ENCODE data around the gene FCHO1. TPM values are rescaled to one million over a fixed set of nuclear protein-coding genes. Genes with fewer than 3 reads are reported as not detected.

Gene FCHO1
- total RNA-seq, 1 experiment from 2014 or later = 0.39 TPM

DNA sequence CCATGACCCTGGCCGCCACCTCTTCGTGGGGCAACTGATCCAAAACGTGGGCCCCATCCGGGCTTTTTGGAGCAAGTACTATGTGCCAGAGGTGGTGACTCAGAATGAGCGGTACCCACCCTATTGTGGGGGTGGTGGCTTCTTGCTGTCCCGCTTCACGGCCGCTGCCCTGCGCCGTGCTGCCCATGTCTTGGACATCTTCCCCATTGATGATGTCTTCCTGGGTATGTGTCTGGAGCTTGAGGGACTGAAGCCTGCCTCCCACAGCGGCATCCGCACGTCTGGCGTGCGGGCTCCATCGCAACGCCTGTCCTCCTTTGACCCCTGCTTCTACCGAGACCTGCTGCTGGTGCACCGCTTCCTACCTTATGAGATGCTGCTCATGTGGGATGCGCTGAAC, 60.4 kb downstream of the FCHO1 start:
- intact Hi-C loops (cut with micrococcal nuclease; ENCODE audit: unreplicated experiment) = no loop called here
- Mint-ChIP-seq H3K27ac (ENCODE audit: unreplicated experiment) (no peak overlapping the region), H3K4me3 (ENCODE audit: unreplicated experiment) (no peak overlapping the region), H3K36me3 (ENCODE audit: insufficient read depth, unreplicated experiment) (peaks cover 5% of the 10 kb centered on the region), H3K27me3 (ENCODE audit: insufficient read depth, unreplicated experiment) (peaks cover 2% of the 10 kb centered on the region), H3K9me3 (ENCODE audit: unreplicated experiment) (no peaks in the 10 kb centered on the region), H3K4me1 (ENCODE audit: low read depth, unreplicated experiment) (no peaks in the 10 kb centered on the region)
- Histone ChIP-seq H3K9me3 (no peaks in the 10 kb centered on the region), H3K27me3 (replicated peaks; ENCODE audit: control insufficient read depth, insufficient read depth, low read length) (no peaks in the 10 kb centered on the region), H3K4me1 (no peaks in the 10 kb centered on the region), H3K4me3 (ENCODE audit: low read depth, low read length) (no peak overlapping the region), H3K36me3 (ENCODE audit: control insufficient read depth, insufficient read depth, low read length) (no peaks in the 10 kb centered on the region)
- no peak for DNase-seq
- TF ChIP-seq, protein P1, sequence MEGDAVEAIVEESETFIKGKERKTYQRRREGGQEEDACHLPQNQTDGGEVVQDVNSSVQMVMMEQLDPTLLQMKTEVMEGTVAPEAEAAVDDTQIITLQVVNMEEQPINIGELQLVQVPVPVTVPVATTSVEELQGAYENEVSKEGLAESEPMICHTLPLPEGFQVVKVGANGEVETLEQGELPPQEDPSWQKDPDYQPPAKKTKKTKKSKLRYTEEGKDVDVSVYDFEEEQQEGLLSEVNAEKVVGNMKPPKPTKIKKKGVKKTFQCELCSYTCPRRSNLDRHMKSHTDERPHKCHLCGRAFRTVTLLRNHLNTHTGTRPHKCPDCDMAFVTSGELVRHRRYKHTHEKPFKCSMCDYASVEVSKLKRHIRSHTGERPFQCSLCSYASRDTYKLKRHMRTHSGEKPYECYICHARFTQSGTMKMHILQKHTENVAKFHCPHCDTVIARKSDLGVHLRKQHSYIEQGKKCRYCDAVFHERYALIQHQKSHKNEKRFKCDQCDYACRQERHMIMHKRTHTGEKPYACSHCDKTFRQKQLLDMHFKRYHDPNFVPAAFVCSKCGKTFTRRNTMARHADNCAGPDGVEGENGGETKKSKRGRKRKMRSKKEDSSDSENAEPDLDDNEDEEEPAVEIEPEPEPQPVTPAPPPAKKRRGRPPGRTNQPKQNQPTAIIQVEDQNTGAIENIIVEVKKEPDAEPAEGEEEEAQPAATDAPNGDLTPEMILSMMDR (IDR thresholded peaks at IDR 0.05; ENCODE audit: insufficient read depth in 1 of 2, low read depth in 1 of 2, low read length in 1 of 2, severe bottlenecking in 1 of 2, unreplicated experiment in 1 of 2) = no peak
- no TSS peak for BruUV-seq (replicated peaks)
- POLR2A ChIA-PET = no interaction called here
- CTCF ChIA-PET = no interaction called here

DNA sequence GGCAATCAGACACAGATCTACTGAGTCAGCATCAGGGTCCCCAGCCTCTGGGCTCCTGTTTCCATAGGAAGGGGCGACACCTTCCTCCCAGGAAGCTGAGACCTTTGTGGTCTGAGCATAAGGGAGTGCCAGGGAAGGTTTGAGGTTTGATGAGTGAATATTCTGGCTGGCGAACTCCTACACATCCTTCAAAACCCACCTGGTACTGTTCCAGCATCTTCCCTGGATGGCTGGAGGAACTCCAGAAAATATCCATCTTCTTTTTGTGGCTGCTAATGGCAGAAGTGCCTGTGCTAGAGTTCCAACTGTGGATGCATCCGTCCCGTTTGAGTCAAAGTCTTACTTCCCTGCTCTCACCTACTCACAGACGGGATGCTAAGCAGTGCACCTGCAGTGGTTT, 60.8 kb downstream of the FCHO1 start:
- Histone ChIP-seq H3K4me1 (no peaks in the 10 kb centered on the region), H3K4me3 (ENCODE audit: low read depth, low read length) (no peak overlapping the region), H3K36me3 (ENCODE audit: control insufficient read depth, insufficient read depth, low read length) (no peaks in the 10 kb centered on the region), H3K27me3 (replicated peaks; ENCODE audit: control insufficient read depth, insufficient read depth, low read length) (no peaks in the 10 kb centered on the region), H3K9me3 (no peaks in the 10 kb centered on the region)
- Mint-ChIP-seq H3K36me3 (ENCODE audit: insufficient read depth, unreplicated experiment) (peaks cover 7% of the 10 kb centered on the region), H3K9me3 (ENCODE audit: unreplicated experiment) (no peaks in the 10 kb centered on the region), H3K27ac (ENCODE audit: unreplicated experiment) (no peak overlapping the region), H3K4me1 (ENCODE audit: low read depth, unreplicated experiment) (no peaks in the 10 kb centered on the region), H3K4me3 (ENCODE audit: unreplicated experiment) (no peak overlapping the region), H3K27me3 (ENCODE audit: insufficient read depth, unreplicated experiment) (peaks cover 2% of the 10 kb centered on the region)
- DNase-seq = no peak
- no TSS peak for BruUV-seq (replicated peaks)
- intact Hi-C loops (cut with micrococcal nuclease; ENCODE audit: unreplicated experiment) = no loop called here
- TF ChIP-seq, protein P1 (IDR thresholded peaks at IDR 0.05; ENCODE audit: insufficient read depth in 1 of 2, low read depth in 1 of 2, low read length in 1 of 2, severe bottlenecking in 1 of 2, unreplicated experiment in 1 of 2) = no peak
- CTCF ChIA-PET = no interaction called here
- POLR2A ChIA-PET = no interaction called here

- DNase-seq = no peak
- CTCF ChIA-PET = no interaction called here
- Histone ChIP-seq H3K27me3 (replicated peaks; ENCODE audit: control insufficient read depth, insufficient read depth, low read length) (no peaks in the 10 kb centered on the region), H3K4me3 (ENCODE audit: low read depth, low read length) (no peak overlapping the region), H3K4me1 (no peaks in the 10 kb centered on the region), H3K36me3 (ENCODE audit: control insufficient read depth, insufficient read depth, low read length) (no peaks in the 10 kb centered on the region), H3K9me3 (no peaks in the 10 kb centered on the region)
- intact Hi-C loops (cut with micrococcal nuclease; ENCODE audit: unreplicated experiment) = no loop called here
- Mint-ChIP-seq H3K4me1 (ENCODE audit: low read depth, unreplicated experiment) (no peaks in the 10 kb centered on the region), H3K36me3 (ENCODE audit: insufficient read depth, unreplicated experiment) (peaks cover 7% of the 10 kb centered on the region), H3K4me3 (ENCODE audit: unreplicated experiment) (no peak overlapping the region), H3K9me3 (ENCODE audit: unreplicated experiment) (no peaks in the 10 kb centered on the region), H3K27me3 (ENCODE audit: insufficient read depth, unreplicated experiment) (peaks cover 2% of the 10 kb centered on the region), H3K27ac (ENCODE audit: unreplicated experiment) (no peak overlapping the region)
- POLR2A ChIA-PET = no interaction called here
- BruUV-seq (replicated peaks) = no TSS peak
- TF ChIP-seq, protein P1 (IDR thresholded peaks at IDR 0.05; ENCODE audit: insufficient read depth in 1 of 2, low read depth in 1 of 2, low read length in 1 of 2, severe bottlenecking in 1 of 2, unreplicated experiment in 1 of 2) = no peak
Measured at GRCh38 chr19:17817668-17818363, 66.5 kb downstream of the FCHO1 start.

Measured in Caco-2 (cell line).